HG03097 (cell line): ENCODE data around the gene ING3.
"Not testable (repeated sequence)": the region's sequence is repeated elsewhere in the genome, so short reads cannot be mapped to it uniquely, and the experiment has no call there.

Source experiments
- ATAC-seq: cut with Tn5 transposase; IDR thresholded peaks from one replicate; pipeline ENCODE4 v1.9.1; 2021; ENCODE audit not compliant: unreplicated experiment, low FRiP score

ING3 gene

DNA sequence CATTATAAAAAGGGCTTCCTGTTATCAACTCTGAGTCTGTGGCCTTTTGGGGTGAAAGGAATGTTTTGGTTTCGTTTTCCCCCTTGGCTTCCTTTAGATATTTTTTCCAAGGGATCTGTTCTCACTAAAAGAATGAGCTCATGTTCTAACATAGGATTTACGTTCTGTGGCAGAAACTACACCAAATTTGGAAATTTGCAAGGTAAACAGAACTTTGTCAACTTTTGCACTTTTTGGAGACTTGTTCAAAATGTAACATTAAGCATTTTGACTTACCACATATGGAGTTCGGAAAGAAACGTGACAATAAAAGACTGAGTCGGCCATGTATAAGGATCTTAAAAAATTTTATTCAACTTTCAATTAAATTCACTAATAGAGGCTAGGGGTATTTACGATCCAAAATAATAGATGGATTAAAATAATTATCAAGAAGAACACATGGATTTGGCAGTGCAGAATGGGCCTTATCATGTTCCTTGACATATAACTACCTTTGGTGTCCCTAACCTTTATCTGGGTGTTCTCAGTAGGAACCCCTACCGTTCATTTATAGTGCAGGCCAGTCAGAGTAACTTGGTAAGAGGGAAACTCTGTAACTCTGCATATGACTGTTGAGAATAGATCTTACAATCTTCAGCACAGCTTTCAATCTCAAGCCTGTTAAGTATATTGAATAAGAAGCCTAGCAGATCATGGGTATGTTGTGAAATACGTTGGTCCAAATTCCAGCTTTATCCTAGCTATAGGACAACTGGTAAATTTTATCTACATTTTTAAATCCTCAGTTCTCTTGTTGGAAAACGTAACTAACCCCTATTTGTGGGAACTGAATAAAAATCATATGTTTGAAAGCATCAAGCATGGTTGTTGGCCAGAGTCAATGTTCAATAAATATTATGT lies 49.8 kb downstream of the ING3 start:
- ATAC-seq: no peak

DNA sequence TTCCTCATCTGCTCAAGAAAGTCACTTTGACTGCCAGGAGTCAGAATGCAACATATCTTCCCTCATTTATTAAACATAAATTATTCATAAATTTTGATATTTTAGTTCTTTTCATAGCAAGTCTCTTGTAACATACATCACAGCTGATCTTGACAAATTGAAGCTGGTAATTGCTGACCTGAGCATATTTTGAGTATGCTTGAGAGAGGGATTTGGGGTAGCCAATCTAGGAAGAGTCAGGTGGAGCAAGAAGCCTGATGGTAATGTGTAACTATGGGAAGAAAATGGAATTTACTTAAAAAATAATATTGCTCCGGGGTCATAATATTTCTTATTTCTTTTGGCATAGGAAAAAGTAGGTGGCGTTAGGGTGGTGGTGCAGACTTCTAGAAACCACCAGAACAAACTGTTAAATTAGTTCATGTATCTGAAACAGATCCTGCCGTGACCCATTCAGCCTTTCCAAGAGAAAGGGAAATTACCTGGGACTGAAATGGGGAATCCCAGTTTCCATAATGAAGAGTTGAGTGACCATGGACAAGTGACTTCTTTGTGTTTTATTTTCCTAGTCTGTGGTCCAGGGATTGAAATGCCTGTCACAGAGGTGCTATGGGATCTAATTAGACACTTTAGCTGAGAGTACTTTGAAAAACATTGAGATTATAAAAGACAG lies 50.8 kb downstream of the ING3 start:
- no peak for ATAC-seq

DNA sequence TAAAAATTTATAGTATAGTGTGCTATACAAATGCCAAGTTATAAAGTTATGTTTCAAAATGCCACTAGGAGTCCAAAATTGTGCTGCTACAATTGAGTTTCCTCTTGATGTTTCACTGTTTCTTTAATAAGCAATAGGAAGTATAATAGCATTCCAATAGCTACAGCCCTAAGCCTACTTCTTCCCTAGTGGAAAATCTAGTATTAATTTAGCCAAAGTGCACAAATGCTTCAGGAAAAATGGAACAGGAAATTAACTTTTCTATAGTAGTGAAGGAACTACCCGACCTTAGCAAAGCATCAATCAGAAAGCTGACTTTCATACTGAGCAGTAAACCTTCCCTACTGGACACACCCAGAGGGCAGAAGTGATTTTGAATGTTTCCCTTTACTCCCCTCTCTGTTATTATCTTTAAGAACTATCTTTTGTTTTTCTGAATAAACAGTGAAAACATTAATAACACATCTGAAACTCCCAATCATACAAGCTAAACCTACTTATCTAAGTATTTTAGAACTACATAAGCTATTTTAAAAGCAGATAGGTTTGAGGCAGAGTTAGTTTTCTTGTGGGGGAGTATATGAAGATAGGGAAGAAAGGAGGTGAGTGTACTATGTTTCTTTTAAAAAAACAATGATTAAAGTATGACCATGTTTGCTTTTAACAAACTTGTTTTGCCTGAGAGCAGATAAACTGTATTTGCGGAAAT lies 51.6 kb downstream of the ING3 start:
- no peak for ATAC-seq

DNA sequence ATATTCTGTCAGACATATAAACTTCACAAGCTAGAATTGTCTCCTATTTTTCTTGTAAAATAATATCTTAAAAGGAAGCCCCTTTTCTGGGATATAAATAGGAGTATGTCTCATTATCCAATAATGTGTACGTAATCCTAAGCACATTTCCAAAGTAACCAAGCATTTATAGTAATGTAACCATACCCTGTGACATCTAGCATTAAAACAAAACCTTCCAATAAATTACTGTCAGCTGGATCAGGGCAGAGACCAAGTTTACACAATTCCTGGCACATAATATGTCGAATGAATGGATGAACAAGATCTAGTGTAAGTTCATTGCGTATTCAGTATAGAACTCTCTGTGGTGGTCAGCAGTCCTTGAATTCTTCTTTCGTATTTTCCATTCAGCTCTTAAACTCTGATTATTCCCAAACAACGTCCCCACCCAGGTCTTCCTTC lies 52.2 kb downstream of the ING3 start:
- ATAC-seq: no peak

DNA sequence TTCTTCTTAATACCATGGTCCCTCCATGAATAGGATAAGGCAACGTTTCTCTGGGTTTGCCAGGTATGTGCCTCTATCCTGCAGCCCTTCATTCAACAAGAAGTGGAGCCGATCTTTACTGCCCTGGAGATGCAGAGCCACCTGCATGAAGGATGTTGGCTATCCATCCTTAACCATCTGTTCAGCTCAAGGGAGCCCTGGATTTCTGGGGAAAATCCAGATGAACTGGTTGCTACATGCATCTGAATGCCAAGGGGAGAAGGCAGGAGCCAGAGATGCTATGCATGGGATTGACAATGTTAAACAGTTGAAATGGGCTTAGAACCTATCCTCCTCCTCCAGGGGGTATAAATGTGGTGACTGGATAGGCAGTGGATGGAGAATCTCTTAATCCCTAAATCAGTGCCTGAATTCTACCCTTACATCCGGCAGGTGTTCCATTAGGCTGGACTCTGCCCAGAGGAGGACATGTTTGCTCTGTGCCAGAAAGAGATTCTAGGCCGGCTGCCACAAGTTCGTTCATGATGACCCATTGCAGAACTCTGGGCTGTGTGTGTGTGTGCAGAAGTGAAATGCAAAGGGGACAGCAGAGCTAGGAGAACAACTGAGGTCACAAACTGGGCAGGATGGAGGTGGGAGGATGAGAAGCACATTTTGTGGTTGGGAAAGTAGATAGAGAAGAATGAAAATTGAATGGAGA lies 53.6 kb downstream of the ING3 start:
- no peak for ATAC-seq

DNA sequence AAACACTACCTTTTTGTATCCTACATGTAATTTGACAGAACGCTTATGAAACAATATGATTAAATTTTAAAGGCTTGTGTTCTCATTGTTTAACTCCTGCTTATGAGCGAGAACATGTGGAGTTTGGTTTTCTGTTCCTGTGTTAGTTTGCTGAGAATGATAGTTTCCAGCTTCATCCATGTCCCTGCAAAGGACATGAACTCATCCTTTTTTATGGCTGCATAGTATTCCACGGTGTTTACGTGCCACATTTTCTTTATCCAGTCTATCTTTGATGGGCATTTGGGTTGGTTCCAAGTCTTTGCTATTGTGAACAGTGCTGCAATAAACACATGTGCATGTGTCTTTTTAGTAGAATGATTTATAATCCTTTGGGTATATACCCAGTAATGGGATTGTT lies 54.5 kb downstream of the ING3 start:
- ATAC-seq: not testable (repeated sequence)

DNA sequence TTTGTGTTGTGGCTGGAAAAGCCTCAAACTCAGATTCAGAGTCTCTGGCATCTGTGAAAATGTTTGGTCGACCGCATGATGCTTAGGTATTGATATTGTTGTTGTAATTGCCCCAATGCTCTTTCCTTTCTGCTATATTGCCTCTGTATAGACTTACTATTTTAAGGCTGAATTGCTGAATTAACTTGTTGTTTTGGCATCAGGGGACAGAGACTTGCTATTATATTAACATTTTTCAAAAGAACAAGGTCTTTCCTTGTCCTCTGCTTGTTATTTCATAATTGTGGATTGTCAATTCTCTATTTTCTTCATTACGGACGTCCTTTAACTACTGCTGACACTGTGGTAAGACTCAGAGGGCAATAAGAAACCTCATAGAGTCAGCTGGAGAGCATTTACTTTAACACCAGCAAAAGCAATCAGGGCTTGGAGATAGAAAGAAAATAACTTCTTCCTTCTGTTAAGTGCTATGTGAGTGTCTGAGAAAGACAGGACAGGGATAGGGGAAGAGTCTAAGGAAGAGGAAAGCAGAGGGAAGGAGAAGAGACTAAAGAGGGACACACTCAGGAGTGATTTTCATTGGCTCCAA lies 55.5 kb downstream of the ING3 start:
- no peak for ATAC-seq

DNA sequence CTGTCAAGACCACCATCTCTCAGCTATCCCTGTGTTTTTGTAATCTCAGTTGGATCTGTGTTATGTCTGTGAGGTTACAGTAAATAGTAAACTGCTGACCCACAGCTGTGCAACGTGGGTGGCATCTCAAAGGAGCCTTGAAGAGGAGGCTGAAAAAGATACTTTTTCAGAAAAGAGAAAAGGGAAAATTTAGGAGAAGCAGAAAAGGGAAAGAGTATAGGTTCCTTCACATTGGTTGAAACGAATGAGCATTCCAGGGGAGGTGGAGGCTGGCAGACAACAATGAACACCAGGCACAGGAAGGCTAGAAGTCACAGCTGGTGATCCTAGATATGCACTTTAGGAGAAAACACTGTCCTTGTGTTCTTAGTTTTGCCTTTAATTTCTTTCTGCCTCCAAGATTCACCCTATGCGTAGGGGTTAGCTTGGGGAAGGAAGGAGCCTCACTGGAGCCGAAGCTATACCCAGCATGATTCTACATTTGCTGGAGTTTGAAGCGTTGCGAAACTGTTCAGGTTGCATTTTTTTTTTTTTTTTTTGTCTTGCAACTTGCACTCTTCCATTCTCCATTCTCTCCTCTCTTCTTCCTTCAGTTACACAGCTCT lies 56.2 kb downstream of the ING3 start:
- no peak for ATAC-seq

DNA sequence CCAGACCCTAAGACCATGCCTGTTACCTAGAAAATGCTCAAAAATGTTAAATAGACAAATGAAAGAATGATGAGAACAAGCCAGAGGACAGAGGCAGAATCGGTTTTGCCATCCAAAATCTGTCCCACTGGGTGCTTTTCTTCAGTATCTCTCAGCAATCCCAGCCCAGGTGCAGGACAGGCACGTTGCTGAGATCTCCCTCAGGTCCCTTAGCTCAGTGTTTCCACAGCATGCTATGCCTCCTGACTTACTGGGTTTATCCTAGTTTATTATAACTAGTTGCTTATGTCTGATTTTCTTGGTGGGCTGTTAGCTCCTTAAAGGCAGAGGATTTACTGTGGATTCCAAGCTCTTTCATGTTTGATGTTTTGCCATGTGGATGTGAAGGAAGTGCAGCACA lies 58.2 kb downstream of the ING3 start:
- no peak for ATAC-seq

DNA sequence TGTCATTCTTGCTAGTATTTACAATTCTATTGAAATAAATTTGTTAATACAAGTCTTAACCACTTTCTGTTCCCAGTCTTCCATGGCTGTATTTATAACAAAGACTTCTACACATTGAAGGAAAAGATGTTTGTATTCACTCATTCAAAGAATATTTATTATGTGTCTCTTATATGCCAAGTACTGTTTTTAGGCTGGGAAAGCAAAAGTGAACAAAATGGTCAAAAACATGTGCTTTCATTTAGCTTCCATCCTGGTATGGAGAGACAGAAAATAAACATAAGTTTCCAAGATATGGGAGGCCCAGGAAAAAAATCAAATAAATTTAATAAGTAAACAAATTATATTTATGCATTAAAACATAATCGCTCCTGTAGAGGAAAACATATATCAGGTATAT lies 60.8 kb downstream of the ING3 start:
- no peak for ATAC-seq

DNA sequence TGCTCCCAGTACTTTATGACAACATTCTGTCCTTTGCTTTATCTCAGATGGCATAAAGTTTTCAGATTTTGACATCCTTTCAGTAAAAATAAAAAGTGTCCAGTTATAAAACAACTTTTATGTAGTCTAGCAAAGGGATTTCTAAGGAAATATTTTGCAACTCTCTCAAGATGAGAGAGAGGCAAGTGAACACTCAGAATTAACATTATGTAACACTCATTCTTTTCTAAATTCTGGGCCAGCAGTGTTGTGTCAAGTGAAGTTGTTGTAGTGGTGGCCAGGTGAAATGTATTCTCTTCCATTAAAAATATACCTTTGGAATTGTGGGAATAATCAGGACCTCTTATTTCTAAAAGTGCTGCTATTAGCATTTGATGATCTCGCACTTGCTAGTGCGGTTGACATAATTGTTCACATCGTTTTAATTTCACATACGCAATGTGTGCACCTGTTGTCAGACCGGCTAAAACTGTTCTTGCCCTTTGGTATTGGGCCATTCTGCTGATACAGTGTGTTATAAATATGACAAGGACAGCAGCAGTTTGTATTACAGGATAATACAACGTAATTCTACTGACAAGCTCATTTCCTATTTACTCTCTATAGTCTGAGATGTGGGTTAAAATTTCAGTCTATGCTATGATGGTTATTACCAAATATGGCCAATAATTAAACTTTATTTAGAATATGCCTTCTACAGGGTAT lies 61.7 kb downstream of the ING3 start:
- ATAC-seq: no peak

DNA sequence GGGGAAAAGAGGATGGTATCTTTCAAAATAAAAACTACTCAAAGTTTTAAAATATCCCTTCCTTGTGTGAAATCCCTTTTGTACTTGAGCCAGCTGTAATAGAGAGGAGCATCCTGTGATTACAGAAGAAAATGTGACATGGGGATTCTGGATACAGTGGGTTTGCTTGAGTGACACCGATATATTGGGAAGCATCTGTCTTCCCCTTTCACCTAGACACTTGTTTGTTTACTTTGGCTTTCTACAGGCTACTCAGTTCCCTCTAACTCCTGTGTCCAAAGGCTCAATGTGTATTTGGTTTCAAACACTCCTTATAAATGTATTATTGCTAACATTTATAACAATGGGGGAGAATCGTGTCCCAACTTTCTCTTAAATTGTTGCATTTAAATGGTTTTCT lies 62.3 kb downstream of the ING3 start:
- ATAC-seq: no peak

DNA sequence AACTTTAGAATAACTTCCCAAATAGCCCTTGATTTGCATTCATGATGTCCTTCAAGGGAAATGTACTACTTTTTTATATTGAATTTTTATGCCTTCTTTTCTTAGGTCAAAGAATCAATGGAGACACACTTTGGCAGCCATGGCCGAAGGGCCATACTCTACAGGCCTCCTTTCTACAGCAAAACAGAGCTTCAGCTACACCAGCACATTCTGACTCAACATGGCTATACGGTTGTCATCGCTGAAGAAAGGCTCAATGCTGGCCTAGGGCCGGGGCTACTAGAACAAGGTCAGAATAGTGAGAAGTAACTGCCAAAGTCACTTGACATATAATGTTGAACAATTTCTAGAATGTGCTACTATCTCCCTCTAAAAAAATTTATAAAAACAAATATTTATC lies 65.0 kb downstream of the ING3 start:
- no peak for ATAC-seq

DNA sequence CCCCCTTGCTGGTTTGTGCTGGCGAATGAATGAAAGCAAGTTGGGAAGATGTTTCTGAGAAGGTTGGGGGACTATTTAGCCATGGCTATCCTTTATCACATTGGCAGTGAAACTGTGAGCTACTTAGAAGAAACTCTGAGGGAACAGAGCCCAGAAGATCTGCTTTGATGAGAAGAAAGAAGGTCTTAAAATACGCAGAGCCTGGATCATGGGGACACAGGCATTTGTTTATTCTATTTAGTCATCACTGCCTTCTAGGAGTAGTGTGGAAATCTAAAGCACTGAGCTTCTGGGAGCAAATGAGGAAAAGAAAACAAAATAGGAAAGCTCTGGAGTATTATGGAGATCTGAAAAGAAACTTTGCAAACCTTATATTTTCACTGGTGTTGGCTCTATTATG lies 66.4 kb downstream of the ING3 start:
- no peak for ATAC-seq

DNA sequence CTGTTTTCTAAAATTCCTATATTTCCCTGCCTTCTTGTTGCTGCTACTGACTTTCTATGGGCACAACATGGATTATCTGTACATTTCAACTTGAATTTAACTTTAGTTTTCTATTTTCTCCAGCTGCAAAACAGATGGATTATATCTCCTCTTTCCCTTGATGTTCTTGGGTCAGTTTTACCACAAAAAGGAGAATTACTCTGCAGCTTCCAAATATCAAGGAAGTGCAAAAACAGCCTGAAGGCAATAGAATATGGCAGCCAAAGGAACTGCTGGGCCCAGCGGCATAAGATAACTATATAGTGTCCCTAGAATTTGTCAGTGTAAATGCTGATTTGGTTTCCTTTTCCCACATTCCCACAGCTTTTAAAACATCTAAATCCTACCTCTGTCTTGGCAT lies 67.0 kb downstream of the ING3 start:
- ATAC-seq: no peak

DNA sequence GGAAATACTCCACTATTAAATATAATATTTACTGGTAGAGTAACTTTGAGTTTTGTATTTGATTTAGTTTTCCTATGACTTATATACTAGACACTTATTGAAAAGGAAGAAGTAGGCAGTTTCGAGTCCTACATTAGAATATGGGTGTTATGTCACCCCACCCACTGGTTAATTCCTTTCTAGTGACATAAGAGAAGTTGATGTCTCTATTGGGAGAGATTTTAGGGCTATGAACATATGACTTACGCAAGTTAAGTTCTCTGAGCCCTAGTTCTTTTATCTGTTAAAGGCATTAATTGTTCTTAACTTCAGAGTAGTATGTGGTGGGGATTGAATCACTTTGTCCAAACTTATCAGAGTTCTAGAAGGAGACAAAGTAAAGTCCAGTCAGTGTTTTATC lies 68.4 kb downstream of the ING3 start:
- no peak for ATAC-seq

DNA sequence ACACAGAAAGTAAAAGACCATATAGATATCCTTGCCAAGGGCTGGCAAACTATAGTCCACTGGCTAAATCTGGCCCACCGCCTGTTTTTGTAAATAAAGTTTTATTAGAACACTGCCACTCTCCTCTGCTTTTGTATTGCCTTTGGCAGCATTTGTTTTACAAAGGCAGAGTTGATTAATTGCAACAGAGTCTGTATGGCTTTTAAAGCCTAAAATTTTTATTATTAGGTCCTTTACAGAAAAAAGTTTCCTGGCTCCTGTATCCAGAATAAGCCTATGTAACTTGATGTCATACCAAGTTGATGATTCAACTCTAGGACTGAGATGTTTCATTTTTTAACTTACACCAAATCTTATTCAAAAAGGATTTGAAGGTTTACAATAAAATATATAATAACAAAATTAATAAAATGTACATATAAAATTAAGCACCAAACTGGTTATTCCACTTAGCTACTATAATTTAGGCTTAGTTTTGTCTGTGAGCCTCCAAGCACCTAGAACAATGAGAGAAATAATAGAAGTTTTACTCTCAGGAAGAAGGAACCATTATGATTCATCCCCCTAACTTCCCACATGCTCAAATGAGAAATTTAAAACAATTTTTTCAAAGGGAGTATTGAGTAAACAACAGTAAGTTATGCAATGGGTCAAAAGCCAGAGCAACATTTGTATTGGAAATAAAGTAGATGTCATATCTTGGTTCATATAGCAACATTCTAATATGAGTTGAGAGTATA lies 69.8 kb downstream of the ING3 start:
- no peak for ATAC-seq

DNA sequence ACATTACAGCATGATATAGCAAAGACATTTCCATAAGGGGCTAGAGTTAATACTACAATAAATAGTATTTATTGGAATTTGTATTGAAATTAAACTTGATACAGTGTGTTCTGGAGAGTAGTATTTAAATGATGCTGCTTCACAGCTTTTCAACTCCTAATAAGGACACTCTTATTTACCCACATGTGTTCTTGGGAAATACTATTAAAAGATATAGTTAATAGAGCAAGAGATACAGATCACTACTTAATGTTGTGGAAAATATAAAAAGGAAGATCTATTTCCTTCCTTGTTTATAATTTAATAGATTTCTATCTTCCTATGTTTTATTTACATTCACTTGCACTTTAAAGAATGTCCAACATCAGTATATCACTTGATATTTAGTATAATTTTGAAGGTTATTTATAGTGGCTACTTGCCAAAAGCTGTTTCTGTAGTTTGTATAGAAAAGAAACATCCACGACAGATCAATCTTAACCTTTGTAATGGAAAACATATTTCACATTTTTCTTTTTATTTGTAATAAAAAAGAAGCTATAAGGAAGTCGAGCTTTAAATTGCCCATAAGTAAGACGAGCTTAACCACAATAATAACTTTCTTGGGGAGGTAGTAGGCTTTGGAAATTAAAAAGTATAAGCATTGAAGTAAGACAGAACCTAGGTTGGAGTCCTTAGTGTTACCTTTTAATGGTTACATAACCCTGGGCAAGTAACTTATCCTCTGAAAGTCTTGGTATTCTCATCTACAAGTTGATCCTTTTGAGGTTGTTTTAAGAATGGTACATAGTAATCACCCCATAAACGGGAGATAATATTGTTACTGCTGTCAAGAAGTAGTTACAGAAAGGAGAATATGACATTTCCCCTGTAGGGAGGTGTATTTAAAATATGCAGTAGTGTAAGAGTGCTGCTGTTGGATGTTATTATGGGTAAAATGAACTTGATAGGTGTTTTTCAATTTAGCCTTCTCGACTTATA lies 70.7 kb downstream of the ING3 start:
- ATAC-seq: no peak
